ENCODE data around the gene TRIM41. TPM values are rescaled to one million over a fixed set of nuclear protein-coding genes. Genes with fewer than 3 reads are reported as not detected.

Gene TRIM41
- total RNA-seq, 4 donors from 2014 or later = 9.7 to 17.6 (median 12.1) TPM

DNA sequence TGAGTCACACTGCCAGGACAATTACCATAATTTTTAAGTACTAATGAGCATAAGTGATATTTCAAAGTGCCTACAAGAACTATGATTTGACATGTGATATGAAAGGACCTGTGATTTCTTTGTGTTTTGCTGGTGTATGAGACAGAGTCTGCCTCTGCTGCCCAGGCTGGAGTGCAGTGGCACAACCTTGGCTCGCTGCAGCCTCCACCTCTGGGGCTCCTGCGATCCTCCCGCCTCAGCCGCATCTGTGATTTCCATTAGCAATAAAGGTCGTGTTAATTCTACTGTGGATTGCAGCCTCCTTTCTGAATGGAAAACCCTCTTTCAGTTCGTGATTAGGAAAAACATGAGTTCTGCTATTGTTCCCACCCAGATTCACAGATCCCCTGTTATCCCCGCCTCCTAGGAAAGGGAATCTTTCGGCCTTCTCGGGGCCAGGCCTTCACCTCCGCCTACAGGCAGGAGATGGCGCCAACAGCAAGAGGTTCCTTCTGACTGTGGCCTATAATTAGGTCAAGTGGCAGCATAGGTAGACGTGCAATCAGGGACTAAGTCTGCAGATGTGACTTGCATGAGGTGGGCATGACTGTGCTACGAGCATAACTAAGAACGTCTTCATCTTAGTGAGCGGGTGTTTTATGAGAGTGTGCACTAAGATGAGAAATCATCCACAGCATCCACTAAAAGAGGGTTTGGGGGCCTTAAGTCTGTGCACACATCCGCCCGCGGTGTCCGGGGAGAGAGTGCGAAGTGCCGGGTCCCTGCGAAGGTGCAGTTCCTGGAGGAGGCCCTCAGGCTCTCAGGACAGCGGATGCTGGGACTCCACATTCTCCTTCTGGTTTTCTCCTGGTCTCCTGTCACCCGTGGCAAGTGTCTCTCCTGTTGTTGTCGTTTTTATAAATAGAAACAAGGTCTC, 41.2 kb upstream of the TRIM41 start:
- TF ChIP-seq POLR2A (IDR thresholded peaks at IDR 0.05) = no peak
- TF ChIP-seq, protein P1, sequence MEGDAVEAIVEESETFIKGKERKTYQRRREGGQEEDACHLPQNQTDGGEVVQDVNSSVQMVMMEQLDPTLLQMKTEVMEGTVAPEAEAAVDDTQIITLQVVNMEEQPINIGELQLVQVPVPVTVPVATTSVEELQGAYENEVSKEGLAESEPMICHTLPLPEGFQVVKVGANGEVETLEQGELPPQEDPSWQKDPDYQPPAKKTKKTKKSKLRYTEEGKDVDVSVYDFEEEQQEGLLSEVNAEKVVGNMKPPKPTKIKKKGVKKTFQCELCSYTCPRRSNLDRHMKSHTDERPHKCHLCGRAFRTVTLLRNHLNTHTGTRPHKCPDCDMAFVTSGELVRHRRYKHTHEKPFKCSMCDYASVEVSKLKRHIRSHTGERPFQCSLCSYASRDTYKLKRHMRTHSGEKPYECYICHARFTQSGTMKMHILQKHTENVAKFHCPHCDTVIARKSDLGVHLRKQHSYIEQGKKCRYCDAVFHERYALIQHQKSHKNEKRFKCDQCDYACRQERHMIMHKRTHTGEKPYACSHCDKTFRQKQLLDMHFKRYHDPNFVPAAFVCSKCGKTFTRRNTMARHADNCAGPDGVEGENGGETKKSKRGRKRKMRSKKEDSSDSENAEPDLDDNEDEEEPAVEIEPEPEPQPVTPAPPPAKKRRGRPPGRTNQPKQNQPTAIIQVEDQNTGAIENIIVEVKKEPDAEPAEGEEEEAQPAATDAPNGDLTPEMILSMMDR (IDR thresholded peaks at IDR 0.05) = peak; percentile 55 to 85 (median 69)
- no peak for TF ChIP-seq EP300 (IDR thresholded peaks at IDR 0.05)
- no peak overlapping the region for H3K4me3 ChIP-seq
- peaks cover 0 to 29% (median 0%) of the 10 kb centered on the region in 3 donors for H3K4me1 ChIP-seq
- H3K36me3 ChIP-seq = no peaks in the 10 kb centered on the region
- H3K27ac ChIP-seq = peak overlapping the region in 1 of 4 donors; percentile 9
- WGBS, 2 donors (ENCODE audit: low coverage in 1 of 2) = 57 to 59% methylated on average over 9 to 18 of the region's 25 CpGs
- peak; percentile 65 for ATAC-seq
- peaks cover 16% of the 10 kb centered on the region for H3K27me3 ChIP-seq
- H3K9me3 ChIP-seq = no peaks in the 10 kb centered on the region

DNA sequence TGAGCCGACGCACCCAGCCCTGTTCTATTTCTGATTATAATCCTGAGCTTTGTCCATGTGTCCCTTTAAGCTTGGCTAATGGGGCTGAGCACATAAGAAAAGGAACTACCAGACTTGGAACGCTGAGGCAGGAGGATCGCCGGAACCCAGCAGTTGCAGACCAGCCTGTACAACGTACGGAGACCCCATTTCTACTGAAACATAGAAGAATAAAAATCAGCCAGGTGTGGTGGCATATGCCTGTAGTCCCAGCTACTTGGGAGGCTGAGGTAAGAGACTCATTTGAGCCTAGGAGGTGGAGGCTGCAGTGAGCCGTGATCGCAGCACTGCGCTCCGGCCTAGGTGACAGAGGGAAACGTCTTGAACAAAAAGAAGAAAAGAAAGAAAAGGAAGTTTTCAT, 40.4 kb upstream of the TRIM41 start:
- peaks cover 11% of the 10 kb centered on the region for H3K27me3 ChIP-seq
- H3K36me3 ChIP-seq = no peaks in the 10 kb centered on the region
- no peaks in the 10 kb centered on the region for H3K9me3 ChIP-seq
- H3K4me3 ChIP-seq = no peak overlapping the region
- WGBS, 2 donors (ENCODE audit: low coverage in 1 of 2) = 83% methylated on average over 4 to 12 of the region's 12 CpGs
- no peak for TF ChIP-seq POLR2AphosphoS5 (IDR thresholded peaks at IDR 0.05)
- TF ChIP-seq EP300 (IDR thresholded peaks at IDR 0.05) = no peak
- TF ChIP-seq, protein P1 (IDR thresholded peaks at IDR 0.05) = no peak
- TF ChIP-seq POLR2A (IDR thresholded peaks at IDR 0.05) = no peak
- no peak for ATAC-seq
- peak overlapping the region in 1 of 4 donors; percentile 9 for H3K27ac ChIP-seq
- peaks cover 0 to 35% (median 0%) of the 10 kb centered on the region in 3 donors for H3K4me1 ChIP-seq

DNA sequence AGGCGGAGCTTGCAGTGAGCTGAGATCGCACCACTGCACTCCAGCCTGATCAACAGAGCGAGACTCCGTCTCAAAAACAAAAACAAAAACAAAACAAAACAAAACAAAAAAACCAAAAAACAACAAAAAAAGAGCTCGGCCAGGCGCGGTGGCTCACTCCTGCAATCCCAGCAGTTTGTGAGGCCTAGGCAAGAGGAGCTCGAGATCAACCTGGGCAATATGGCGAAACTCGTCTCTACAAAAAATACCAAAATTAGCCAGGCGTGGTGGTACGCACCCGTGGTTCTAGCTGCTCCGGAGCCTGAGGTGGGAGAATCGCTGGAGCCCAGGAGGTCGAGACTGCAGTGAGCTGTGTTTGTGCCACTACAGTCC, 38.2 kb upstream of the TRIM41 start:
- peaks cover 0 to 49% (median 0%) of the 10 kb centered on the region in 3 donors for H3K4me1 ChIP-seq
- no peaks in the 10 kb centered on the region for H3K27me3 ChIP-seq
- peak overlapping the region in 2 of 4 donors; percentile 79 to 80 for H3K27ac ChIP-seq
- TF ChIP-seq, protein P1 (IDR thresholded peaks at IDR 0.05) = no peak
- TF ChIP-seq POLR2A (IDR thresholded peaks at IDR 0.05) (no peak), POLR2AphosphoS5 (IDR thresholded peaks at IDR 0.05) (no peak), EP300 (IDR thresholded peaks at IDR 0.05) (no peak)
- H3K36me3 ChIP-seq = no peaks in the 10 kb centered on the region
- no peaks in the 10 kb centered on the region for H3K9me3 ChIP-seq
- peak overlapping the region in 1 of 2 donors; percentile 55 for H3K4me3 ChIP-seq
- ATAC-seq = no peak
- 89 to 90% methylated on average over 2 to 13 of the region's 16 CpGs for WGBS, 2 donors (ENCODE audit: low coverage in 1 of 2)

DNA sequence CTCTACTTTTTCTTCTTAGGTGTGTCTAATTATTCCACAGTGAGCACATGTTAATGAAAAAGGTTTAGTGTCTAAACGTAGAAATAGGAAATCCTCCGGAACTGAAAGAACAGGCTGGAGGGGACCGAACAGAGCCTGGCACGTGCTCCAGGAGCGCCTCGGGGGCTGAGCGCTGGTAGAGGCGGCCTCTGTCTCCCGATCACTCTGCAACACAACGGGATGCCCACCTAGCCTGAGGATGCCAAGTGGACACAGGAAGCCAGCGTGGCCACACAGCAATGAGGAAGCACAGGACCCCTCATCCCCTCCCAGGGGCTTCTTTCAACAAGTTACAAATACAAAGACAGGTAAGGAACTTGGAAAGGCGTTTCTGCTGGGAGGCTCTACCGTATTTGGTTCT, 37.5 kb upstream of the TRIM41 start:
- Histone ChIP-seq H3K27ac (no peak overlapping the region), H3K27me3 (no peaks in the 10 kb centered on the region), H3K9me3 (no peaks in the 10 kb centered on the region), H3K4me1 (peaks cover 0 to 56% (median 0%) of the 10 kb centered on the region in 3 donors), H3K36me3 (no peaks in the 10 kb centered on the region), H3K4me3 (no peak overlapping the region)
- no peak for TF ChIP-seq EP300 (IDR thresholded peaks at IDR 0.05)
- TF ChIP-seq, protein P1 (IDR thresholded peaks at IDR 0.05) = no peak
- 40 to 89% methylated on average over 2 to 12 of the region's 13 CpGs for WGBS, 2 donors (ENCODE audit: low coverage in 1 of 2)
- no peak for ATAC-seq

DNA sequence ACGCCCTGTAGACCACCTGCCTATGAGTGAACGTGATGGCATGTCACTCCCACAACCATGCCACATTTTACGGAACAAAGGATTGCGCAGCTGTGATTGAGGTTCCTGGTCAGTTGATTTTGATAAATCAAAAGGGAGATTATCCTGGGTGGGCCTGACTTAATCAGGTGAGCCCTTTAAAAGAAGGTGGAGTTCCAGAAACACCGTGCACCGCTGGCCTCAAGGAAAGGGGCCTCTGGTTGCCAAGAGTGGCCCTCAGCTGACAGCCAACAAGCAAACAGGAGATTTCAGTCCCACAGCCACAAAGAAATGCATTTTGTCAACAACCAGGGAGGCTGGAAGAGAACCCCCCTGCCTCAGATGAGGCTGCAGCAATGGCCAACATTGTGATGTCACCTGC, 37.1 kb upstream of the TRIM41 start:
- Histone ChIP-seq H3K36me3 (no peaks in the 10 kb centered on the region), H3K4me3 (no peak overlapping the region), H3K27ac (no peak overlapping the region), H3K4me1 (peaks cover 0 to 61% (median 0%) of the 10 kb centered on the region in 3 donors), H3K9me3 (no peaks in the 10 kb centered on the region), H3K27me3 (no peaks in the 10 kb centered on the region)
- ATAC-seq = no peak
- WGBS, 2 donors (ENCODE audit: low coverage in 1 of 2) = 91% methylated on average over 4 of the region's 6 CpGs; no CpG with 5 or more reads in 1 of the 2 donors
- TF ChIP-seq, protein P1 (IDR thresholded peaks at IDR 0.05) = no peak
- TF ChIP-seq POLR2AphosphoS5 (IDR thresholded peaks at IDR 0.05) = no peak
- no peak for TF ChIP-seq POLR2A (IDR thresholded peaks at IDR 0.05)
